ENCODE data around the gene KDM5C. TPM values are rescaled to one million over a fixed set of nuclear protein-coding genes. Genes with fewer than 3 reads are reported as not detected.

Gene KDM5C
- total RNA-seq, 1 donor from 2014 or later, result 75.2 TPM

GRCh38 chrX:53260836-53261235 lies 35.8 kb upstream of the KDM5C start:
- H3K27ac Mint-ChIP-seq (ENCODE audit: unreplicated experiment), result no peak overlapping the region
- peaks cover 2% of the 10 kb centered on the region for H3K9me3 Mint-ChIP-seq (ENCODE audit: low read depth)
- no peak overlapping the region for H3K4me3 Mint-ChIP-seq (ENCODE audit: unreplicated experiment)
- peaks cover 16% of the 10 kb centered on the region for H3K4me1 Mint-ChIP-seq (ENCODE audit: low read depth)
- no peak for TF ChIP-seq CTCF (IDR thresholded peaks at IDR 0.05)
- peaks cover 2% of the 10 kb centered on the region for H3K36me3 Mint-ChIP-seq (ENCODE audit: low read depth)
- no peak for DNase-seq (ENCODE audit: low spot score)
- no peaks in the 10 kb centered on the region for H3K27me3 Mint-ChIP-seq (ENCODE audit: low read depth)

GRCh38 chrX:53257670-53258423 lies 32.8 kb upstream of the KDM5C start:
- H3K9me3 Mint-ChIP-seq (ENCODE audit: low read depth), result peaks cover 9% of the 10 kb centered on the region
- H3K4me1 Mint-ChIP-seq (ENCODE audit: low read depth), result peaks cover 2% of the 10 kb centered on the region
- H3K4me3 Mint-ChIP-seq (ENCODE audit: unreplicated experiment), result no peak overlapping the region
- no peak for TF ChIP-seq CTCF (IDR thresholded peaks at IDR 0.05)
- no peak for DNase-seq (ENCODE audit: low spot score)
- no peaks in the 10 kb centered on the region for H3K27me3 Mint-ChIP-seq (ENCODE audit: low read depth)
- no peak overlapping the region for H3K27ac Mint-ChIP-seq (ENCODE audit: unreplicated experiment)
- peaks cover 4% of the 10 kb centered on the region for H3K36me3 Mint-ChIP-seq (ENCODE audit: low read depth)

GRCh38 chrX:53257166-53257565 lies 32.2 kb upstream of the KDM5C start:
- H3K9me3 Mint-ChIP-seq (ENCODE audit: low read depth), result peaks cover 12% of the 10 kb centered on the region
- peaks cover 6% of the 10 kb centered on the region for H3K36me3 Mint-ChIP-seq (ENCODE audit: low read depth)
- no peak for DNase-seq (ENCODE audit: low spot score)
- no peak for TF ChIP-seq CTCF (IDR thresholded peaks at IDR 0.05)
- H3K27ac Mint-ChIP-seq (ENCODE audit: unreplicated experiment), result no peak overlapping the region
- no peaks in the 10 kb centered on the region for H3K4me1 Mint-ChIP-seq (ENCODE audit: low read depth)
- no peaks in the 10 kb centered on the region for H3K27me3 Mint-ChIP-seq (ENCODE audit: low read depth)
- no peak overlapping the region for H3K4me3 Mint-ChIP-seq (ENCODE audit: unreplicated experiment)

- Mint-ChIP-seq H3K9me3 (ENCODE audit: low read depth) (peaks cover 12% of the 10 kb centered on the region), H3K27me3 (ENCODE audit: low read depth) (no peaks in the 10 kb centered on the region), H3K36me3 (ENCODE audit: low read depth) (peaks cover 6% of the 10 kb centered on the region), H3K27ac (ENCODE audit: unreplicated experiment) (no peak overlapping the region), H3K4me3 (ENCODE audit: unreplicated experiment) (no peak overlapping the region), H3K4me1 (ENCODE audit: low read depth) (no peaks in the 10 kb centered on the region)
- no peak for TF ChIP-seq CTCF (IDR thresholded peaks at IDR 0.05)
- DNase-seq (ENCODE audit: low spot score), result no peak
Observed at GRCh38 chrX:53256446-53257041, 31.5 kb upstream of the KDM5C start.

- no peak overlapping the region for H3K4me3 Mint-ChIP-seq (ENCODE audit: unreplicated experiment)
- H3K27ac Mint-ChIP-seq (ENCODE audit: unreplicated experiment), result no peak overlapping the region
- H3K9me3 Mint-ChIP-seq (ENCODE audit: low read depth), result peaks cover 12% of the 10 kb centered on the region
- no peak for DNase-seq (ENCODE audit: low spot score)
- no peaks in the 10 kb centered on the region for H3K4me1 Mint-ChIP-seq (ENCODE audit: low read depth)
- TF ChIP-seq CTCF (IDR thresholded peaks at IDR 0.05), result no peak
- H3K36me3 Mint-ChIP-seq (ENCODE audit: low read depth), result peaks cover 6% of the 10 kb centered on the region
- H3K27me3 Mint-ChIP-seq (ENCODE audit: low read depth), result no peaks in the 10 kb centered on the region
Observed at GRCh38 chrX:53255738-53256191, 30.8 kb upstream of the KDM5C start.

Measured in chondrocyte (in vitro differentiated cells).